Spleen (tissue), 11 donors: ENCODE data around the gene CERS1. TPM values are rescaled to one million over a fixed set of nuclear protein-coding genes. Genes with fewer than 3 reads are reported as not detected.
"Not testable (repeated sequence)": the region's sequence is repeated elsewhere in the genome, so short reads cannot be mapped to it uniquely, and the experiment has no call there.

Experiments
- DNase-seq: peaks from one replicate; pipeline ENCODE4 v3.0.0-alpha.2; 2020
- H3K27ac ChIP-seq, 8 donors: fragments of 200-600 bp; sonication (generic) in 7 of 8; 1 replicate in 4 of 8; 2 replicates in 4 of 8; pipeline versions ENCODE4 v1.5.0 to v1.8.0; 2016 to 2021; ENCODE audit warnings: inconsistent platforms in 4 of 8, mild to moderate bottlenecking in 4 of 8, moderate library complexity in 1 of 8
- H3K27me3 ChIP-seq, 7 donors: fragments of 200-600 bp; sonication (generic) in 6 of 7; replicated peaks in 1 of 7; 1 replicate in 4 of 7; 2 replicates in 3 of 7; pipeline versions ENCODE4 v1.5.0 to v1.8.0; 2016 to 2021; ENCODE audit warnings: inconsistent platforms in 3 of 7, mild to moderate bottlenecking in 1 of 7
- H3K36me3 ChIP-seq, 6 donors: fragments of 200-600 bp; sonication (generic) in 5 of 6; 1 replicate in 4 of 6; 2 replicates in 2 of 6; pipeline versions ENCODE4 v1.5.0 to v1.8.0; 2016 to 2021; ENCODE audit warnings: inconsistent platforms in 2 of 6
- H3K4me1 ChIP-seq, 6 donors: fragments of 200-600 bp; sonication (generic) in 5 of 6; 1 replicate in 3 of 6; 2 replicates in 3 of 6; pipeline versions ENCODE4 v1.5.0 to v1.8.0; 2016 to 2021; ENCODE audit warnings: inconsistent platforms in 3 of 6
- H3K4me3 ChIP-seq, 8 donors: fragments of 200-600 bp; sonication (generic) in 7 of 8; 1 replicate in 4 of 8; 2 replicates in 4 of 8; pipeline versions ENCODE4 v1.5.0 to v1.8.0; 2016 to 2021; ENCODE audit warnings: inconsistent platforms in 4 of 8, mild to moderate bottlenecking in 4 of 8, moderate library complexity in 2 of 8
- H3K9me3 ChIP-seq, 8 donors: fragments of 200-600 bp; sonication (generic) in 7 of 8; 1 replicate in 4 of 8; 2 replicates in 4 of 8; pipeline versions ENCODE4 v1.5.0 to v1.8.0; 2016 to 2021; ENCODE audit warnings: inconsistent platforms in 4 of 8
- POLR2A ChIP-seq, 3 donors: fragments of 450-650 bp; IDR thresholded peaks; one replicate each; pipeline ENCODE4 v1.5.1; 2017; ENCODE audit warnings: antibody characterized with exemption in 3 of 3, mild to moderate bottlenecking in 1 of 3
- POLR2AphosphoS5 ChIP-seq, 3 donors: sonication (generic); formaldehyde crosslinking; IDR thresholded peaks; one replicate each; pipeline ENCODE4 v1.5.1; 2017; ENCODE audit warnings: antibody characterized with exemption in 3 of 3
- WGBS, 5 donors: extraction: QIAGEN DNeasy Blood & Tissue Kit in 3 of 5; methylation state at CpG; one replicate each; pipeline versions ENCODE4 v1.1.5 to v1.1.7; 2013 to 2018; 5-methylcytosine and 5-hydroxymethylcytosine counted together
- intact Hi-C: fragments of 100-400 bp; cut with DNase I; formaldehyde crosslinking; loops from one replicate; pipeline ENCODE4 v1.15.0; 2023; ENCODE audit warnings: low total_unique reads
- polyA plus RNA-seq, 3 donors: library from polyadenylated mRNA; stranded (reverse); fragments of 200-250 nt; gene quantifications; one replicate each; pipeline ENCODE4 v1.2.1, GENCODE V29; 2013
- total RNA-seq, 7 donors: library from RNA; depleted of rRNA in 3 of 7; stranded (reverse); fragments of >200 nt in 3 of 7; fragmentation: NEBNext Ultra II Directional in 4 of 7; extraction: Animal tissue kit (Norgen Biotek cat#: 25700) in 4 of 7; gene quantifications; one replicate each; pipeline versions ENCODE4 v1.1.0 to v1.2.1, GENCODE V29; 2016 to 2021
- TF ChIP-seq, protein P1 (sequence below), 11 experiments: fragments of 200-600 bp in 7 of 11; fragments of 450-650 bp in 4 of 11; sonication (generic) in 4 of 11; IDR thresholded peaks in 8 of 11; conservative IDR thresholded peaks in 3 of 11; 1 replicate in 7 of 11; 2 replicates in 4 of 11; pipeline versions ENCODE4 v1.4.0 to v1.8.0; 2016 to 2021; ENCODE audit warnings: antibody characterized with exemption in 11 of 11, inconsistent platforms in 4 of 11, mild to moderate bottlenecking in 1 of 11
- donor health status: healthy with polysubstance abuse.
- donor health status: DM: no; HTN: no; CAD: no; lungs with moderate emphysema.
- donor health status: DM: no; HTN: no; CAD: no.
- donor health status: Bipolar disorder and iron deficiency.
- donor health status: healthy.
- donor health status: DM: no; HTN: no; CAD: no.
- donor health status: DM: yes; HTN: yes; CAD: no.

The CERS1 gene
- total and polyA plus RNA-seq, 10 donors: 0.06 to 0.50 (median 0.39) TPM; not detected in 4

DNA sequence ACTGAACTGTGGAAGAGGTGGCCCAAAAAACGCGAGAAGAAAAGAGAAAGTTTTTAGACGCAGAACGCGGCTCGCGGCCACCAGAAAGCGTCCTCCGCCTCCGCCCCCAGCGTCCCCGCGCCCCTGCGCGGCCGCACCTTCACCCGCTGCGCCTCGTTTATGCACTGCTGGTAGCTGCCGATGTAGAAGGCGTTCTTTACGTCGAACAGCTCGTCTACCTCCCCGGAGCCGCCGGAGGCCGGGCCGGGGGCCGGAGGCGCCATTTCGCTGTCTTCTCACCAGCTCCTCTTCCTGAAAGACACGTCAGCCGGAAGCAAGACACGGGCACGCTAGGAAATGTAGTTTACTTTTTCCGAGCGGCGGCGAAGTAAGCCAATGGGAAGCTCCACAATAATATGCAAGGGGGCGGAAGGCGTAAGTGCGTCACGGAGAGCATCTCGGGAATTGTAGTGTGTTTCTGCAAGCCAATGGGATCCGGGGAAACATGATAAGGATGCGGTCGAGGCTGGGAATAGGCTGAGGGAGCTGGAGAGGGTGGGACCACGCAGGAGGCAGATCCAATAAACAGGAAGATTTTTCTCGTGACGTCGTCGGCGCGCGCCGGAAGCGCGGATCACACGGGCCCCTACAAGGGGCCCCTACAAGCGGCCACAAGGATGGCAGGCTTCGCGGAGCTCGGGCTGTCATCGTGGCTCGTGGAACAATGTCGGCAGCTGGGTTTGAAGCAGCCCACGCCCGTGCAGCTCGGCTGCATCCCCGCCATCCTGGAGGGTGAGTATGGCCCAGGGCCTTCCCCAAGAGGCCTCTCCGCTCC, 23.3 kb upstream of the CERS1 start, which contains the start of the genes COPE and DDX49:
Gene COPE (minus strand): TSS at position 302 of the 814 bp plus-strand sequence. CDS start 39 bp downstream, at position 263.
Gene DDX49 (plus strand): TSS at position 630 of the 814 bp plus-strand sequence. CDS start 27 bp downstream, at position 657.
- H3K27ac ChIP-seq: peak within 1 kb of the TSS; percentile 87 to 97 (median 93)
- 0 to 1% (median 0%) methylated on average over 44 to 72 of the region's 72 CpGs for WGBS, 5 donors
- intact Hi-C loops: no loop called here
- no peaks in the 10 kb centered on the region for H3K9me3 ChIP-seq
- TF ChIP-seq POLR2A (IDR thresholded peaks at IDR 0.05) (peak in 1 of 3 donors; percentile 82), POLR2AphosphoS5 (IDR thresholded peaks at IDR 0.05) (peak; percentile 92 to 97 (median 96))
- TF ChIP-seq, protein P1, sequence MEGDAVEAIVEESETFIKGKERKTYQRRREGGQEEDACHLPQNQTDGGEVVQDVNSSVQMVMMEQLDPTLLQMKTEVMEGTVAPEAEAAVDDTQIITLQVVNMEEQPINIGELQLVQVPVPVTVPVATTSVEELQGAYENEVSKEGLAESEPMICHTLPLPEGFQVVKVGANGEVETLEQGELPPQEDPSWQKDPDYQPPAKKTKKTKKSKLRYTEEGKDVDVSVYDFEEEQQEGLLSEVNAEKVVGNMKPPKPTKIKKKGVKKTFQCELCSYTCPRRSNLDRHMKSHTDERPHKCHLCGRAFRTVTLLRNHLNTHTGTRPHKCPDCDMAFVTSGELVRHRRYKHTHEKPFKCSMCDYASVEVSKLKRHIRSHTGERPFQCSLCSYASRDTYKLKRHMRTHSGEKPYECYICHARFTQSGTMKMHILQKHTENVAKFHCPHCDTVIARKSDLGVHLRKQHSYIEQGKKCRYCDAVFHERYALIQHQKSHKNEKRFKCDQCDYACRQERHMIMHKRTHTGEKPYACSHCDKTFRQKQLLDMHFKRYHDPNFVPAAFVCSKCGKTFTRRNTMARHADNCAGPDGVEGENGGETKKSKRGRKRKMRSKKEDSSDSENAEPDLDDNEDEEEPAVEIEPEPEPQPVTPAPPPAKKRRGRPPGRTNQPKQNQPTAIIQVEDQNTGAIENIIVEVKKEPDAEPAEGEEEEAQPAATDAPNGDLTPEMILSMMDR (IDR thresholded peaks at IDR 0.05 in 8 of 11, conservative IDR thresholded peaks at IDR 0.05 in 3 of 11): peak in 6 of 11 experiments; percentile 9 to 37 (median 22)
- peak; percentile 97 for DNase-seq
- peak within 1 kb of the TSS; percentile 78 to 100 (median 96) for H3K4me3 ChIP-seq
- no peaks in the 10 kb centered on the region for H3K27me3 ChIP-seq
- H3K36me3 ChIP-seq: peaks cover 0 to 66% (median 40%) of the 10 kb centered on the region in 6 donors
- H3K4me1 ChIP-seq: peaks cover 26 to 69% (median 61%) of the 10 kb centered on the region in 6 donors

DNA sequence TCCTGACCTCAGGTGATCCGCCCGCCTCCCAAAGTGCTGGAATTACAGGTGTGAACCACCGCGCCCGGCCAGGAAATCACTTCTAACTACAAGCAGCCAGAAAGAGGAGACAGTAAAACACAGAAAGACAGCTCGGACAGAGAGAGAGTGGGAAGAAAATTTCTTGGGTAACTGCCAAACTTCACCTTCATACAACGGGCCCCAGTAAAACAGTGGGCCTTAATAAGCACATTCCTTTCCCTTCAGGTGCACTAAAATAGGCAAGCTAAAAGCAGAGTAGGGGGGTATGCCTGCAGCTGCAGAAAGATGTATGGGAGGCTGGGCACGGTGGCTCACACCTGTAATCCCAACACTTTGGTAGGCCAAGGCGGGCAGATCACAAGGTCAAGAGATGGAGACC, 21.6 kb upstream of the CERS1 start:
- WGBS, 5 donors: 84 to 91% (median 89%) methylated on average over 9 of the region's 9 CpGs
- intact Hi-C loops, H3K27ac ChIP-seq, H3K9me3 ChIP-seq, H3K27me3 ChIP-seq, DNase-seq: not testable (repeated sequence)
- Histone ChIP-seq H3K4me3 (peak overlapping the region in 3 of 8 donors; percentile 79 to 96 (median 87)), H3K4me1 (peaks cover 26 to 84% (median 69%) of the 10 kb centered on the region in 6 donors), H3K36me3 (peaks cover 0 to 66% (median 40%) of the 10 kb centered on the region in 6 donors)

DNA sequence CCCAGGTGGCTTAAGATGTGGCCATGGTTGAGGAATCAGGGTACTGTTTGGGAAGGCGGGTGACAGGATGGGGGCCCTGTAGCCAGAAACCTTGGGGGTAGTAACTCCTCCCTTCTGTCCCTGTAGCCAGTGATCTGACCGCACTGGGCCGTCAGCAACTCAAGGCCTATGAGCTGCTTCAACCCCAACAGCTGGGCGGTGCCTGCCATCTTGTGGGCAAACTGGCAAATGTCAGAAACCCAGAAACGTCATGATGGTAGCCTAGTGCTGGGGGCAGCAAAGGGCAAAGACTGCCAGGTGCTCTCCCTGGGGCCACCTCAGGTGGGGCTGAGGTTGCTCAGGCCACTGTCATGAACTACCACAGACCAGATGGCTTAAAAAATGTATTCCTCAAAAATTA, 19.7 kb upstream of the CERS1 start:
- Histone ChIP-seq H3K4me1 (peaks cover 23 to 73% (median 59%) of the 10 kb centered on the region in 6 donors), H3K9me3 (no peaks in the 10 kb centered on the region), H3K27me3 (no peaks in the 10 kb centered on the region), H3K4me3 (no peak overlapping the region), H3K27ac (no peak overlapping the region), H3K36me3 (peaks cover 0 to 66% (median 43%) of the 10 kb centered on the region in 6 donors)
- intact Hi-C loops: no loop called here
- no peak for TF ChIP-seq POLR2AphosphoS5 (IDR thresholded peaks at IDR 0.05)
- TF ChIP-seq POLR2A (IDR thresholded peaks at IDR 0.05): no peak
- TF ChIP-seq, protein P1 (IDR thresholded peaks at IDR 0.05 in 8 of 11, conservative IDR thresholded peaks at IDR 0.05 in 3 of 11): peak in 5 of 11 experiments; percentile 17 to 46 (median 40)
- DNase-seq: peak; percentile 84
- 47 to 60% (median 57%) methylated on average over 2 to 5 of the region's 5 CpGs for WGBS, 5 donors

DNA sequence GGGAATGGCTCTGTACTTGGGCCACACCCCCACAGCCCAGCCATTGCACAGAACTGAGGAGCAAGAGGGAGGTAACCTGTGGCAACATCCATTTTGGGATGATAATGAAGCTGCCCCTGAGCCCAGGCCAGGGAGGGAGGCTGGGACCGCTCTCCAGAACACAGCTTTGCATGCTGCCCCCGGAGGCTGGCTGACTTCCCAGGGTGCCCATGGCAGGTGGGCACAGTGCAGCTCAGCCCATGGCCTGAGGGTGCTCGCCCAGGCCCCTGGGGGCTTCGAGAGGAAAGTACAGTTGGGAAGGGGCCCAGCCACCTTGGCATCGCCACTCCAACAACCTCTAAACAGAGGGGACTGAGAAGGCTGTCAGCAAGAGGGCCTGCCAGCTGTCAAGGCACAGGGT, 17.5 kb upstream of the CERS1 start:
- Histone ChIP-seq H3K36me3 (peaks cover 0 to 85% (median 59%) of the 10 kb centered on the region in 6 donors), H3K27me3 (no peaks in the 10 kb centered on the region), H3K4me1 (peaks cover 12 to 60% (median 47%) of the 10 kb centered on the region in 6 donors), H3K9me3 (no peaks in the 10 kb centered on the region), H3K4me3 (no peak overlapping the region), H3K27ac (no peak overlapping the region)
- DNase-seq: no peak
- intact Hi-C loops: no loop called here
- 91 to 98% (median 95%) methylated on average over 5 of the region's 5 CpGs; no CpG with 5 or more reads in 1 of the 5 donors for WGBS, 5 donors
- peak in 1 of 3 donors; percentile 7 for TF ChIP-seq POLR2AphosphoS5 (IDR thresholded peaks at IDR 0.05)
- TF ChIP-seq POLR2A (IDR thresholded peaks at IDR 0.05): no peak

DNA sequence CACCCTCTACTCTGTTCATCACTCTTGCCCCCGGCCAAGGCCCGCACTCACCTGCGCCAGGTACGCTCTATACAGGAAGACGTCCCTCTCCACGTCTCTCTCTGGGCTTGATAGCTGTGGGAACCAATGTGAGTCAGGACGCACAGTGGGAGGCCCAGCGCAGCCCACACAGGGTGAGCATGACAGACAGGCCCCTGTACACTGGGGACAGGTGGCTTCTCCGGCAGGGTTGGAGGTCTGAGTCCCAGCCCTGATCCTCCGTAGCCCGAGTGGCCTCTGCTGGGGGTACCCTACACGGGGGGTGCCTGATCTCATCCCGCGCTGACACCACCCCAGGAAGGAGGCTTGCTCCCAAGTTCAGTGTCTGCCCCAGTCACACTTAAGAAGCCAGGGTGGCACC, 17.0 kb upstream of the CERS1 start:
- Histone ChIP-seq H3K27me3 (no peaks in the 10 kb centered on the region), H3K36me3 (peaks cover 0 to 91% (median 63%) of the 10 kb centered on the region in 6 donors), H3K4me3 (no peak overlapping the region), H3K4me1 (peaks cover 7 to 55% (median 41%) of the 10 kb centered on the region in 6 donors), H3K9me3 (no peaks in the 10 kb centered on the region), H3K27ac (no peak overlapping the region)
- intact Hi-C loops: no loop called here
- DNase-seq: no peak
- WGBS, 5 donors: 95 to 98% (median 96%) methylated on average over 8 to 14 of the region's 14 CpGs
- TF ChIP-seq, protein P1 (IDR thresholded peaks at IDR 0.05 in 8 of 11, conservative IDR thresholded peaks at IDR 0.05 in 3 of 11): no peak
- TF ChIP-seq POLR2A (IDR thresholded peaks at IDR 0.05) (no peak), POLR2AphosphoS5 (IDR thresholded peaks at IDR 0.05) (peak in 1 of 3 donors; percentile 34)
